HG03280 (cell line): Measurements from ENCODE around the gene SULF2.
"Not testable (repeated sequence)": the region's sequence is repeated elsewhere in the genome, so short reads cannot be mapped to it uniquely, and the experiment has no call there.

Experiments used
- ATAC-seq: cut with Tn5 transposase; IDR thresholded peaks from one replicate; pipeline ENCODE4 v1.9.1; 2021; ENCODE audit warnings: mild to moderate bottlenecking, moderate library complexity; ENCODE audit not compliant: unreplicated experiment

SULF2 gene

DNA sequence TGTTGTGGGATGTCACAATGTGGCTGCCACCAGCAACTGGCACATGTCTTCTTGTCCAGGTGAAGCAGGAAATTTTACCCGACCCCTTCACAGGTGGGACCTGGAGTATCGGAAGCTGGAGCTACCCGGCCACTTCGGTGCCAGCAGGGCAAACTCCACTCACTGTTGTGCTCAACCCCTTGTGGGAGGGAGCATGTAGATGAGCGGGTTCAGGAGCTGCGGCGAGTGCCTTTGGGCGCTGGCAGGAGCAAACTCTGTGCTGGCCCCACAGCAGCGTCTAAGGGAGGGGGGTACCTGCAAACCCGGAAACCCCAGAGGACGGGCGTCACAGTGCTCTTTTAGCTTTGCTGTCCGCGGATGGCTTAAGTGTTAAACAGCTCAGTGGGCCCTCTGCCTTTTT, 20.7 kb upstream of the SULF2 start:
- no peak for ATAC-seq

DNA sequence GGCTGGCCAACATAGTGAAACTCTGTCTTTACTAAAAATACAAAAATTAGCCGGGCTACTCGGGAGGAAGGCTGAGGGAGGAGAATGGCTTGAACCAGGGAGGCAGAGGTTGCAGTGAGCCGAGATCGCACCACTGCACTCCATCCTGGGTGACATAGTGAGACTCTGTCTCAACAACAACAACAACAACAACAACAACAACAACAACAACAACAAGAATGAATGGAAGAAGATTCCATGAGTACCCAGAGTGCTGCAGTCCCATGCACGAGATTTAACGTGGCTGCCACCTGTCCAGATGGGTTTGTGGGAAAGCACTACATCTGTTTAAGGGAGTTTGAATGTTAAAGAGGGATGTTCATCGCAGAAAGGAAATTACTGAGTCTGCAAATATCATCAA, 19.7 kb upstream of the SULF2 start:
- not testable (repeated sequence) for ATAC-seq

DNA sequence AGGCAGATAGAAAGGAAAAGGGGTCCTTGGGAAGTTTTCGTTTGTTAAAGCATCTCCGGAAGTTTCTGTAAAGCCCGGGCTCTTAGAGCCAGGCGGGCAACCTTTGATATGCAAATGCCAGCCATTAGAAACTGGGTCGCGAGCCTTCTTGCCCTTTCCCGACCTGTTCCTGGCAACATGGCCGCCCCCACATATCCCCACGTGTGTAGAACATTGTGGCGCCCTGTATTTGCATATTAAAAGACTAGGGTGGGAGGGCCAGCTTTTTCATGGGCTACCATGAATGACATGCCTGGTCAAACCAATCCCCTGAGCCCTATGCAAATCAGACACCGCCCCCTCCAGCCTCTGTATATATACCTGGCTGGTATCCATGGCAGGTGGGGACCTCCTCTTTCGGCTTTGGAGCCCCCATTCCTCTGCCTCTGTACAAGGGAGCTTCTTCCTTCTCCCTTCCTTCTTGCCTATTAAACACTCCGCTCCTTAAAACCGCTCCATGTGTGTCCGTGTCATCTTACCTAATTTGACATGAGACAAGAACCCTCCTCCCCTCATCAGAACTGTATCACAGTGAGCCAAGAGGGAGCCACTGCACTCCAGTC, 19.0 kb upstream of the SULF2 start:
- not testable (repeated sequence) for ATAC-seq

DNA sequence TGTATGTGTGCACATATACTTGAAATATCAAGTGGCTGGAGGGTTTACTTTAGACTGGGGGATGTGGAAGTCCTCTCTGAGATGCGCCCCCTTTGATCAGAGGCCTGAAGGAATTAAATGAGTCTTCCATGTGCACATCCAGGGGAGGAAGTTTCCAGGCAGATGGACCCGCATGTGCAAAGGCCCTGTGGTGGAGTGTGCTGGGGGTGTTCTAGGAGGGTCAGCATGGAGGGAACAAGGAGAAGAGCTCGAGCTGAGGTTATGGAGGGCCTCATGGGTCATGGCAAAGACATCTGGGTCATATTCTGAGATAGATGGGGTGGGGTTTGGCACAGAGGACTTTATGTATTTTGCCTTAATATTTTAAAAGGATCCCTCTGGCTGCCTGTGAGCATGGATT, 17.7 kb upstream of the SULF2 start:
- no peak for ATAC-seq

DNA sequence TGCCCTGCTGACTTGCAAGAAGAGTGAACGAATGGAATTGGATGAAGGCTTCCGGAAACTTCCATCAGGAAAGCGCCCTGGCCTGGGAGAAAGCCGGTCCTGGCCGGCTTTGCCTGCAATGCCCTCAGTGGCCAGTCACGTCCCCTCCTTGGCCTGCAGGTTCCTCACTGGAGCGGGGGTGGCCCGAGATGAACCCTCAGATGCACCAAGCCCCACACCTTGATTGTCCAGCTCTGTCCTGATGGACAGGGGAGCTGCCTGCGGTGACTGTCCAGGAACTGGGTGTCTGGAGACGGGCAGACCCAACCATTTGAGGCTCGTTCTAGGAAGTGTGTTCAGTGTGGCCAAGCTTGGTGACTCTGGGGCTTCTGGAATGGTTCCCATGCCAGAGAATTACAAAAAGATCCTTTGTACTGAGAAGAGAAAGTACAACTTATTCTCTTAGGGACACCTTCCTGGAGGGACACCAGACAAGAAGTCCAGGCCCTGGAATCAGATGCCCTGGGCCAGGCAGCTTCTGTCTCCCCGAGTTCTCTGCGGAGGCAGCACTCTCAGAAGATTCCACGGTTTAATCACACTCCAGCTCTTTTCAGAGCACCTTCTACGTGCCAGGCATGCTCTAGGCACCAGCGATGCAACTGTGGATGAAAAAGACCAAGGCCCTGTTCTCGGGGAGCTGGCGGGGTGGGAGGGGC, 17.1 kb upstream of the SULF2 start:
- no peak for ATAC-seq

DNA sequence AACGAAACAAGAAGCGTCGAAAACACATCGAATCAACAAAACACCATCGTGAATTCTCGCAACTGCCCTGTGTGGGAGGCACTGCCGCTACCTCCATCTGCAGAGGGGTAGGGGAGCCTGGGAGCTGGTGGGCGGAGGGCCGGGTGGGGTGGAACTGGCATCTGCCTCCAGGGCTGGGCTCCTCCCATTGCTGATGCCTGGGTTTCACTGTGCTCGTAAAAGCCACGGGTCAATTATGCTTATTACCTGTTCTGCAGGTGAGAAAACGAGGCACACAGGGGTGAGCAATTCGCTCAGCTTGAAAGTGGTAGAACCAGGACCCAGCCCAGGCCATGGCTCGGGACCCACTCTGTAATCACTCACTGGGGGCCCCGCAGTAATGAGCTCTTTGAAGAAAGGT, 16.5 kb upstream of the SULF2 start:
- ATAC-seq: no peak

DNA sequence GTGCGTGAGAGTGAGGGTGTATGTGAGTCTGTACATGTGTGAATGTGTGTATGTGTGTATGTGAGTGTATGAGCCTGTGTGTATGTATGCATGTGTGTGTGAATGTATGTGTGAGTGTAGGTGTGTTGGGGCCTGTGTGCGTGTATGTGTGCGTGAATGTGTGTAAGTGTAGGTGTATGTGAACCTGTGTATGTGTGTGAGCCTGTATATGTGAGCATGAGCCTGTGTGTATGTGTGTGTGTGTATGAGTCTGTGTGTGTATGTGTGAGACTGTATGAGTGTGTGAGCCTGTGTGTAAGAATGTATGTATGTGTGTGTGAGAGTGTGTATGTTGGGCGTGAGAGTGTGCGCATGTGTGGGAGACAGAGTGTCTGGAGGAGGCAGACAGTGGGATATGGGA, 15.8 kb upstream of the SULF2 start:
- no peak for ATAC-seq

DNA sequence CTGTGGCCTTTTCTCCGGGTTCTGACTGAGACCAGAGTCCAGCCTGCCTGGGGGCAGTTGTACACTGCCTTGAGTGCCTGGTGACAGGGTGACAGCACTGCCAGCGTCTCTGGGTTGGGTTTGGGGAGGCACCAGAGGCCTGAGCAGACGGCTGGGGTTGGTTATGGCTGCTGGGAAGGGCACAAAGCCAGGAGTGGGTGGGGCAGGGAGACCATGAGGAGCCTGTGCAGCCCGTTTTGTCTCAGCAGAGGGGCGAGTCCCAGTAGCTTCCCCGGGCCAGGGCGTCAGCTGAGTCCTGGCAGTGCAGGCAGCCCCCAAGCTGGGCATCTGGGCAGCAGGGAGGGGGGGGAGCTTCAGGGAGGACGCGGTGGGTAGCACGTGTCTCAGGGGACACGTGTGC, 15.3 kb upstream of the SULF2 start:
- ATAC-seq: no peak

DNA sequence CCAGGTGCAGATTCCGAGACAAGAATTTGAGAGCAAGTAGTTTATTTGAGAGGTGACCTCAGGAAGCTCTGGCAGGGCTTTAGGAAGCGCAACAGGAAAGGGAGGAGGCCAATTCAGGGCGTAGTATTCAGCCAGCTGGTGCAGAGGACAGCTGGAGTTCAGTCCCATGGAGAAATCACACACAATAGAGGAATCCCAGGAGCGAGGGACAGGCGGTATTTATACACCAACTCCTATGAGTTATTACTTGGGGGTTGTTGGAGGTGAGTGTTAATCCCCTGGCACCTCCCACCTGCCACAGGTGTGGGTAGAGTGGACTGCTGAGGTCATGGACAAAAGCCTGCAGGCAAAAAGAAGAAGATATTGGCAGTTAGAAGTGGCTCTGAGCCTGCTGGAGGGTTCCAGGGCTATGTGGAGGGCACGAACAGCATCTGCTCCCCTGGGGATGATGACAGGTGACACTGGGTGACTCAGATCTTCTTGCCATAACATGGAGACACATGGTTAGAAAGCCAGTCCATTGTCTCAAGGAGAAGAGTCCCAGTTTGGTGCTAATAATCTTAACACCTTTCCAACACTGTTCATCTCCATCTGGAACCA, 13.9 kb upstream of the SULF2 start:
- ATAC-seq: no peak

DNA sequence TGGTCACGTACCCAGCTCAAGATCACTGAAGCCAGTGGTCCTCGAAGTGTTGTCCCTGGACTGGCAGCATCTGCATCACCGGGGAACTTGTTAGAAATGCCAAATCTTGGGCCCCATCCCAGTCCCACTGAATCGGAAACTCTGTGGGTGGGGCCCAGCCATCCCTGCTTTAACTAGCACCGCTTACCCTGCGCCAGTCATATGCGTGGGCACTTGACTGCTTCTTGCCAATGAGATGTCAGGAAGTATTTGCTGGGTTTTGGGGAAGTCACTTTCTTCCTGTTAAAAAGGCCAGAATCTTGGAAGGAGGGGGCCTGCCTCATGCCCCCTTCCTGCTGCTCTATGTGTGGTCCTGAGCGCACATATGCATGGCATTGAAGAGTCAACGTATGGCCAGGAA, 11.7 kb upstream of the SULF2 start:
- no peak for ATAC-seq

DNA sequence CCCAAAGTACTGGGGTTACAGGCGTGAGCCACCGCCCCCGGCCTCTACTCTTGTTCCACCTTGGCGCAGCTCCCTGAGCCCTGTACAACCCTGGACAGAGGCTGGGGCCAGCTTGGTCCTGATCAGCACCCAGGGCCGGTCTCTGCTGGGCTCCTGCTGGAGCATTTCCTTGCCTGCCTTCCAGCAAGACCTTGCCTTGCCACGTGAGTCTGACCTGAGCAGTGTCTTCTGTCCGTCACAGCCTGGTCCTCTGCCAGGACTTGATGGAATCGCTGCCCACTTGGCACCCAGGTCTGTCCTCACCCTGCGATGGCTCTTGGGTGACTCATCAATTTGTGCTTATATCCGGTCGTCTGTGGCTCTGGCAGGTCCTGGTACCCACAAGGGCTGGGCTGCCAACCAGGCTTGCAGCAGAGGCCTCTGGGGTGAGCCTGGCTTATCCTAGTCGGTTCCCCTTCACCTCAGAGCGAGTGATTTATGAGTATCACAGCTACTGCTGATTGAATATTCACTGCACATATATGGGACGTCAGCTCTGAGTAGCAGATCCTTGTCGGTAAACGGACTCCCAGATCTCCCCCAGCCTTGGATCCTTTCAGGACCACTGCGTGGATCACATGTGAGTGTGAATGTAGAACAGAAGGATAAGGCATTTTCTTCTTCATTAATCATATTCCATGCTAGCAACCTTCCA, 10.1 kb upstream of the SULF2 start:
- no peak for ATAC-seq

DNA sequence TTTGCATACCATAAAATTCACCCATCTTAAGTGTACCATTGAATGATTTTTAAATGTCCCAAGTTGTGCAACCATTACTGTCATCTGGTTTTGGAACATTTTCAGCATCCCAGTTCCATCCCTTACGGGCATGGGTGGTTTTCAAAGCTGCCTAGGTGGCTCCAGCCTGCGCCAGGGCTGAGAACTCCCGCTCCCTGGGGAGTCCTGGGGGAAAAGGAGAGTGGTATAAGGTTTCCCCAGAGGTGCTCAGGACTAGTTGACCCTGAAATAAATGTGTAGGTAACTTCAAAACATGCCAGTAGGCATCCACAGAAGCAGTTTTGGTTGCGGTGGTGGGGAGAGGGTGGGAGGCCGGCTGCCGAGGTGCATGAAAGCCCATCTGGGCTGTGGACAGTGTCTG, 9.0 kb upstream of the SULF2 start:
- not testable (repeated sequence) for ATAC-seq

DNA sequence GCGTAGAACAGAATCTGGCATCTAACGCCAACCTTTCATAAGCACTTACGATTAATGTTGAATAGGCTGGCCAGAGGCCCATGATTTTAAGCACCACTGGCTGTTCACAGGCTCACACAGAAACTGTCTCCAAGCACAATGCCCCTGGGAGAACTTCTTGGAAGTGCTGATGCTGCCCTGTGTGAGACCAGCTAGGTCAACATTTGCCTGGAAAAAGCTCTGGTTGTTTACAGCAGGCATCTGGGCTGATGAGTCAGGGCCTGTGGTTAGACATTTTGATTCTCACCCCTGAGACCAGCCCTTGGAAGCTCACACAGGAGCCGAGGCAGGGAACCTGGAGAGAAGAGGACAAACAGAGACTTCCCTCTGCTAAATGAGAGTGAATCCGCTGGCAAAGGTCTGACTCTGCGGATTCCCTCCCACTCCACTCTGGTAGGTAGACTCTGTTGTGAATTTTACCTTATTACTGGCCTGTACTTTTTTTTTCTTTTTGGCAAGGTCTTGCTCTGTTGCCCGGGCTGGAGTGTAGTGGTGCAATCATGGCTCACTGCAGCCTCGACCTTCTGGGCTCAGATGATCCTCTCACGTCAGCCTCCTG, 6.8 kb upstream of the SULF2 start:
- ATAC-seq: no peak

DNA sequence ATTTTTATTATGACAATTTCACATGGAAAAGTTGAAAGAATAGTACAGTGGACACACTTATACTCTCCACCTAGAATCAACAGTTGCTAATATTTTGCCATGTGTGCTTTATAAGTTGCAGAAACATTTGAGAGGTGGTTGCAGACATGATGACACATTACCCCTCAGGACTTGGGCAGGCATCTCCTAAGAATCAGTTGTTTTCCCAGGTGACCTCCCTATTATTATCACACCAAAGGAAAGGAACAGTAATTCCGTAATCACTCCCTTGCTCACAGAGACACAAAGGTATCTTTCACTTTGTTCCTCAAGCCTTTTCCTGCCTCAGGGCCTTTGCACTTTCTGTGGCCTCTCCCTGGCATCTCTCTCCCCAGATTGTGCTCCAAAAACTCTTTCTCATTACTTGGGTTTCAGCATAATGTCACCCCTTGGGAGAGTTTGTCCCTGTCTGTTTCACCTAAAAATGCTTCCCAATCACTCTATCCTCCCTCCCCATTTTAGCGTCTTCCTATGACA, 5.9 kb upstream of the SULF2 start:
- no peak for ATAC-seq

DNA sequence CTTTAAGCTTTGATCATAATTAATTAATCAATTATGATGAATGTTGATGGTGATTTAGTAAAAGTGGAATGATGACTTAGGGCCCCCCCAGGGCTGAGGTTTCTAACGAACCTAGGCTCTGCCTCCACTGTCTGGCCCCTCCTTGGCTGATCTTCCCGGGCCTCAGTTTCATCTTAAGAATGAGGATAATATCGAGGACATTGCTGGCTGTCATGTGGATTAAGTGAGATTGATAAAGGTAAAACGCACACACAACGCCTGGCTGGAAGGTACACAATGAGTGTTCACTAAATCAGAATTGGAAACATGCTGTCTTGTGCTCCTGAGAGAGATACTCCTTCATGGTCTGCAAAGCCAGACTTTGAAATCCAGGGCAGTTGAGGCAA, 5.3 kb upstream of the SULF2 start:
- ATAC-seq: no peak

DNA sequence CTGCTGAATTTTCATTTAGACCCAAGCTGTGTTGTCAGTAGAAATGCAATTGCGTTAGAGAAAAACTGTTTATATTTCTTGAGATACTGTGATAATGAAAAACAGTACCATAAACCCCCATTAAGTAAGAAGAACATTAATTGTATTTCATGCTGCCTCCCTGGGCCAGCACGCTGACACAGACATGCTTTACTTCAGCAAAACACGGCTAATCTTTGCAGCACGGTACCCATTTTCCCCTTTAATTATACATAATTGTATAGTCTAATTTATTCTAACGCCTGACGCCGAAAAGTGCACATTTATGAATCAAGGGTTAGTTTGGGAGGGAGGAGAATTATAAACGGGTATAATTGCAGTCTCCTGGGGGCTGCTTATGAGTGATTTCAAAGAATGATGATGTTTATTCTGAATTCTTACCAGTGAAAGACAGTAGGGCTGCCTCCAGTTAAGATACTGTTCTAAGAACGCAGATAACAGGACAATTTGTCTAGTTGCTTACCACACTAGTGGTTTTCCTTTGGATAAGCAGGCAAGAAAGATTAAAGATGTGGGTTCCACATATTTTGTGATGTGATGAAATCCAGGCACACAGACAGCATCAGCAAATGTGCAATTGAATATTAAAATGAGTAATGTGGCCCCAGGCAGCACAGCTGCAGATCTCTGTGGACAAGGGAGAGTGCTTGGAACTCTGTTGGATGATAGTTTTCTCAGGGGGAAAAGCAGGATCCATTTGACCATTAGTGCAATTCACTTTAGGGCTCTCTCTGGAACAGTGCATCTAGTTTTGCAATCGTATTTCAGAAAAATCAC, 4.7 kb upstream of the SULF2 start:
- ATAC-seq: no peak

DNA sequence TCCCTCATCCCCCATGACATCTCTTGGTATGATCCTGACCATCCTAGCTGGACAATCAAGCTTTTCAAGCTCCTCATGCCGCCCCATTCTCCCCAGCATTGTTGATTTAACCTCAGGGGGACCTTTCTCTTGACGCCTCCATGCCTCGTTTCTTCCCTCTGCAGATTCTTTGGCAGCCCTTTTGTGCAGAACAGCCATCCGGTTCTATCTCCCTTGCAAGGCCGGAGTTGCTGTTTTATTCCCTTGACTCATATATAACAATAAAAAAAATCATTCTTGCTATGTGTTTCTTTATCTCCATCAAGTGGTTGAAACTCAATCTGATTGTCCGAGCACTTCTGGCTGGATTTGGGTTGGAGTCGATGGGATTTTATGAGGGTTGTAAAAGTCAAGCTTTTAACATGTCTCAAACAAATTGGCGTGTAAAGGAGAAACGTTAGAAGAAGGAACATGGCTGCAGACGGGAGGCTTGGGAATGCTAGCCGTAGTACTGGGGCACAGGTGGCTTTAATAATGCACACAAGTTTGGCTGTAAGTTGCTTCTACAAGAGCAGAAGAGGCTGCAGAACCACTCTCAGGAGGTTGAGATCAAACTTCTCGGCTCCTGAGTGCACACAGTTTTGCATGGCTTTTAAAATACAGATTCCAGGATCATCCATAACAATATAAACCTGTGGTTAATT, 3.9 kb upstream of the SULF2 start:
- ATAC-seq: no peak

DNA sequence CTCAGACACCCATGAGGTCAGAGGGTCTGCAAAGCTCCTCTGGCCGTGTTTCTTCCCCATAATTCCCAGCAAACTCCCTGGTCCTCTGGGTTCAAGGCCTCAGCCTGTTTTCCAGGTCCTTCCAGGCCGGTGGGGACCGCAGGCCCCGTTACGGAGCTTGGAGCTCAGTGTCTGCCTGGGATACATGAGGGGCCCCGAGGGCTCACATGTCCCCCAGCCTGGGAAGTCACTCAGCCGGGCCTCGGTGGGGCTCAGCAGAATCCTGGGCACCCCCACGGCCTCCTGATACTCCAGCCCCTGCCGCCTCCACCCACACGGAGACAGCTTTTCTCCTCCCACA, 3.4 kb upstream of the SULF2 start:
- ATAC-seq: no peak

DNA sequence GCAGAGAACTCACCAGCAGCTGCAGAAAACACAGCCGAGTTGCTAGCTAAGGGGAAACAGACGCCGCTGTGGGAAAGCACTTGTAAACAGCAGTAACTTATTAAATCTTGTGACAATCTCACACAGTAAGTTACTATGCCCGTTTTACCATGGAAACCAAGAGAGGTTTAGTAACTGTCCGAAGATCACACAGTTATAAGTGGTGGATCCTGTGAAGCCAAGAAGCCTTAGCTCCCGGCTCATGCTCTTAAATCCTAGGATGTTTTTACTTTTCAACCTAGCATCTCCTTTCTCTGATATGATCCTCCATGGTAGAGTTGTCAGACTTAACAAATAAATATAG, 1.5 kb upstream of the SULF2 start:
- ATAC-seq: no peak
